Measurements from ENCODE around the gene D2HGDH. TPM values are rescaled to one million over a fixed set of nuclear protein-coding genes. Genes with fewer than 3 reads are reported as not detected.

D2HGDH gene
- total and polyA plus RNA-seq, 2 of the 13 experiments (the other 11 are each of a cell fraction or from before 2014, with no cell fraction given), result 19.2 to 20.3 TPM

DNA sequence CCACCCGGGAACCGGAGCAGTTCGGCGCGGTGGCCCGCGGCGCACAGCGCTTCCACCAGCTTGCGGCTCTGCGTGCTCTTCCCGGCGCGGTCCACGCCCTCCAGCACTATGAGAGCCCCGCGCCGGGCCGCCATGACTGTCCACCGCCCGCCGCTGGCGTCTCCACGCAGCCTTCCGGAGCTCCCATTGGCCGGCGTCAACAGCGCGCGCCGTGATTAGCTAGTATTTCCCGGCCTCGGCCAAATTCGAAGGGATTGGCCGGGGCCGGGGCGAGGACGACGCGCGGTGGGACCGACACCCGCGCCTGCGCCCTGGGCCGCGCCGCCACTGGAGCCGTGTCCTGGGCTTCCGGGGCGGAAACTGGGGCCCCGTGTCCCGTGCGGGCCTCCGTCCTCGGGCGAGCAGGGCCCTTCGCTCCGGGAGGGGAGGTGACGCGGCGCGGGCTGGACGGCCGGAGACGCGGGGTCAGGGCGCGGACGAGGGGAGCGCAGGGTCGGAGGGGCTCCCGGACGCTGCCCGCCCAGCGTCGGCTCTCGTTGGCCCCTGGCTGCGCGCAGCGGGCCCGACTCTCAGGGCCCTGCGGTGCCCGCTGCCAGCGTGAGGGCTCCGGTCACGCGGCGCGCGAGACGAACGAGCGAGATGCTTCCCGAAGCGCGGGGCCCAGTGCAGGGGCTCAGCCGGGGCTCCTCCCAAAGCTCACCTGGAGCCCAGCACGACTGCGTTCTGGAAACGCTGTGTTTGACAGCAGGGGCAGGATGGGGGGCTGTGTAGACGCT, 47.6 kb upstream of the D2HGDH start, which contains the start of gene DTYMK (continued):
- TF ChIP-seq, protein P1, sequence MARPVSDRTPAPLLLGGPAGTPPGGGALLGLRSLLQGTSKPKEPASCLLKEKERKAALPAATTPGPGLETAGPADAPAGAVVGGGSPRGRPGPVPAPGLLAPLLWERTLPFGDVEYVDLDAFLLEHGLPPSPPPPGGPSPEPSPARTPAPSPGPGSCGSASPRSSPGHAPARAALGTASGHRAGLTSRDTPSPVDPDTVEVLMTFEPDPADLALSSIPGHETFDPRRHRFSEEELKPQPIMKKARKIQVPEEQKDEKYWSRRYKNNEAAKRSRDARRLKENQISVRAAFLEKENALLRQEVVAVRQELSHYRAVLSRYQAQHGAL (CRISPR knock-in tag; IDR thresholded peaks at IDR 0.05; ENCODE audit: not compliant biosample characterization), result peak; percentile 63
- TF ChIP-seq, protein P2, sequence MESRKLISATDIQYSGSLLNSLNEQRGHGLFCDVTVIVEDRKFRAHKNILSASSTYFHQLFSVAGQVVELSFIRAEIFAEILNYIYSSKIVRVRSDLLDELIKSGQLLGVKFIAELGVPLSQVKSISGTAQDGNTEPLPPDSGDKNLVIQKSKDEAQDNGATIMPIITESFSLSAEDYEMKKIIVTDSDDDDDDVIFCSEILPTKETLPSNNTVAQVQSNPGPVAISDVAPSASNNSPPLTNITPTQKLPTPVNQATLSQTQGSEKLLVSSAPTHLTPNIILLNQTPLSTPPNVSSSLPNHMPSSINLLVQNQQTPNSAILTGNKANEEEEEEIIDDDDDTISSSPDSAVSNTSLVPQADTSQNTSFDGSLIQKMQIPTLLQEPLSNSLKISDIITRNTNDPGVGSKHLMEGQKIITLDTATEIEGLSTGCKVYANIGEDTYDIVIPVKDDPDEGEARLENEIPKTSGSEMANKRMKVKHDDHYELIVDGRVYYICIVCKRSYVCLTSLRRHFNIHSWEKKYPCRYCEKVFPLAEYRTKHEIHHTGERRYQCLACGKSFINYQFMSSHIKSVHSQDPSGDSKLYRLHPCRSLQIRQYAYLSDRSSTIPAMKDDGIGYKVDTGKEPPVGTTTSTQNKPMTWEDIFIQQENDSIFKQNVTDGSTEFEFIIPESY (CRISPR knock-in tag; IDR thresholded peaks at IDR 0.05), result no peak; the same call in 1 of the 2 replicates
- TF ChIP-seq KLF11 (CRISPR knock-in tag; IDR thresholded peaks at IDR 0.05) (no peak), CCDC6 (CRISPR knock-in tag; IDR thresholded peaks at IDR 0.05) (peak; percentile 95), DNMT3B (CRISPR knock-in tag; conservative IDR thresholded peaks at IDR 0.05) (no peak), ZSCAN20 (CRISPR knock-in tag; IDR thresholded peaks at IDR 0.05; ENCODE audit: borderline replicate concordance) (no peak), PPARG (CRISPR knock-in tag; conservative IDR thresholded peaks at IDR 0.05) (0 out of 2 replicates have a peak, but pooled peaks have one; percentile 15), ZMYM3 (CRISPR knock-in tag; IDR thresholded peaks at IDR 0.05) (no peak; the same call in 1 of the 2 replicates), ISL2 (CRISPR knock-in tag; IDR thresholded peaks at IDR 0.05) (peak; percentile 55; the same call in 1 of the 2 replicates), NPAS2 (CRISPR knock-in tag; IDR thresholded peaks at IDR 0.05; ENCODE audit: borderline replicate concordance) (no peak), ZNF329 (CRISPR knock-in tag; IDR thresholded peaks at IDR 0.05; ENCODE audit: low read depth) (peak; percentile 86; the same call in 1 of the 2 replicates), MLLT10 (CRISPR knock-in tag; IDR thresholded peaks at IDR 0.05) (no peak), WIZ (CRISPR knock-in tag; IDR thresholded peaks at IDR 0.05) (no peak; the same call in 1 of the 2 replicates), ZFX (CRISPR knock-in tag; IDR thresholded peaks at IDR 0.05; ENCODE audit: low read depth) (peak; percentile 97), ZMYM2 (CRISPR knock-in tag; IDR thresholded peaks at IDR 0.05) (no peak), ZEB1 (IDR thresholded peaks at IDR 0.05; ENCODE audit: insufficient replicate concordance, low read depth) (no peak)
- TF ChIP-seq, protein P3, sequence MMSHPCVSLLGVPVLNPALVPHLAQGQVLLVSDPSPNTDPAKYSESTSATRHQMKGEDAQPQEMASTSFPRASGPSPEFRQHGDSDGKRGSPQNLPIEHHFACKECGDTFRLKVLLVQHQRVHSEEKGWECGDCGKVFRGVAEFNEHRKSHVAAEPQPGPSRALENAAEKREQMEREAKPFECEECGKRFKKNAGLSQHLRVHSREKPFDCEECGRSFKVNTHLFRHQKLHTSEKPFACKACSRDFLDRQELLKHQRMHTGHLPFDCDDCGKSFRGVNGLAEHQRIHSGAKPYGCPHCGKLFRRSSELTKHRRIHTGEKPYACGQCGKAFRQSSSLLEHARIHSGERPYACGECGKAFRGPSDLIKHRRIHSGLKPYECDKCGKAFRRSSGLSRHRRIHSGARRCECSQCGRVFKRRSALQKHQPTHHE (CRISPR knock-in tag; IDR thresholded peaks at IDR 0.05; ENCODE audit: borderline replicate concordance), result peak; percentile 70; the same call in 1 of the 2 replicates
- TF ChIP-seq, protein P4, sequence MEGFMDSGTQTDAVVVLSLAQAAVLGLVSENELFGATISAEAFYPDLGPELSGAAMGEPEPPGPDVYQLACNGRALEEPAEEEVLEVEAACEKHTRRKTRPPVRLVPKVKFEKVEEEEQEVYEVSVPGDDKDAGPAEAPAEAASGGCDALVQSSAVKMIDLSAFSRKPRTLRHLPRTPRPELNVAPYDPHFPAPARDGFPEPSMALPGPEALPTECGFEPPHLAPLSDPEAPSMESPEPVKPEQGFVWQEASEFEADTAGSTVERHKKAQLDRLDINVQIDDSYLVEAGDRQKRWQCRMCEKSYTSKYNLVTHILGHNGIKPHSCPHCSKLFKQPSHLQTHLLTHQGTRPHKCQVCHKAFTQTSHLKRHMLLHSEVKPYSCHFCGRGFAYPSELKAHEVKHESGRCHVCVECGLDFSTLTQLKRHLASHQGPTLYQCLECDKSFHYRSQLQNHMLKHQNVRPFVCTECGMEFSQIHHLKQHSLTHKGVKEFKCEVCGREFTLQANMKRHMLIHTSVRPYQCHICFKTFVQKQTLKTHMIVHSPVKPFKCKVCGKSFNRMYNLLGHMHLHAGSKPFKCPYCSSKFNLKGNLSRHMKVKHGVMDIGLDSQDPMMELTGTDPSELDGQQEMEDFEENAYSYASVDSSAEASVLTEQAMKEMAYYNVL (CRISPR knock-in tag; IDR thresholded peaks at IDR 0.05; ENCODE audit: borderline replicate concordance), result peak; percentile 72; the same call in 1 of the 2 replicates
- TF ChIP-seq, protein P5, sequence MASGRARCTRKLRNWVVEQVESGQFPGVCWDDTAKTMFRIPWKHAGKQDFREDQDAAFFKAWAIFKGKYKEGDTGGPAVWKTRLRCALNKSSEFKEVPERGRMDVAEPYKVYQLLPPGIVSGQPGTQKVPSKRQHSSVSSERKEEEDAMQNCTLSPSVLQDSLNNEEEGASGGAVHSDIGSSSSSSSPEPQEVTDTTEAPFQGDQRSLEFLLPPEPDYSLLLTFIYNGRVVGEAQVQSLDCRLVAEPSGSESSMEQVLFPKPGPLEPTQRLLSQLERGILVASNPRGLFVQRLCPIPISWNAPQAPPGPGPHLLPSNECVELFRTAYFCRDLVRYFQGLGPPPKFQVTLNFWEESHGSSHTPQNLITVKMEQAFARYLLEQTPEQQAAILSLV (CRISPR knock-in tag; IDR thresholded peaks at IDR 0.05; ENCODE audit: borderline replicate concordance), result peak; percentile 67
- TF ChIP-seq, protein P6, sequence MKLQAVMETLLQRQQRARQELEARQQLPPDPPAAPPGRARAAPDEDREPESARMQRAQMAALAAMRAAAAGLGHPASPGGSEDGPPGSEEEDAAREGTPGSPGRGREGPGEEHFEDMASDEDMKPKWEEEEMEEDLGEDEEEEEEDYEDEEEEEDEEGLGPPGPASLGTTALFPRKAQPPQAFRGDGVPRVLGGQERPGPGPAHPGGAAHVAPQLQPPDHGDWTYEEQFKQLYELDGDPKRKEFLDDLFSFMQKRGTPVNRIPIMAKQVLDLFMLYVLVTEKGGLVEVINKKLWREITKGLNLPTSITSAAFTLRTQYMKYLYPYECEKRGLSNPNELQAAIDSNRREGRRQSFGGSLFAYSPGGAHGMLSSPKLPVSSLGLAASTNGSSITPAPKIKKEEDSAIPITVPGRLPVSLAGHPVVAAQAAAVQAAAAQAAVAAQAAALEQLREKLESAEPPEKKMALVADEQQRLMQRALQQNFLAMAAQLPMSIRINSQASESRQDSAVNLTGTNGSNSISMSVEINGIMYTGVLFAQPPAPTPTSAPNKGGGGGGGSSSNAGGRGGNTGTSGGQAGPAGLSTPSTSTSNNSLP (IDR thresholded peaks at IDR 0.05; ENCODE audit: low read depth, low read length), result peak; percentile 19; the same call in 1 of the 2 replicates

Measured in HepG2 (cell line).